Left cardiac atrium (tissue), 4 donors: ENCODE measurements around the gene NUF2. TPM values are rescaled to one million over a fixed set of nuclear protein-coding genes. Genes with fewer than 3 reads are reported as not detected.
"Not testable (repeated sequence)": the region's sequence is repeated elsewhere in the genome, so short reads cannot be mapped to it uniquely, and the experiment has no call there.

ENCODE experiments used
- ATAC-seq, 2 donors: fragments of 200-7000 bp; cut with Tn5 transposase; one replicate each; pipeline ENCODE4 v1.9.1; 2020; ENCODE audit warnings: mild to moderate bottlenecking in 2 of 2, moderate library complexity in 2 of 2
- DNase-seq: peaks from one replicate; pipeline ENCODE4 v3.0.0-alpha.2; 2020
- intact Hi-C, 2 donors: fragments of 100-400 bp; cut with DNase I; formaldehyde crosslinking; loops; one replicate each; pipeline versions ENCODE4 v1.14.1 to v1.15.1; 2022 to 2023
- total RNA-seq, 2 donors: library from RNA; stranded (reverse); fragmentation: NEBNext Ultra II Directional; extraction: Animal tissue kit (Norgen Biotek cat#: 25700); gene quantifications; one replicate each; pipeline ENCODE4 v1.2.1, GENCODE V29; 2021
- donor health status: DM: no; HTN: yes; CAD: no.
- donor health status: DM: no; HTN: yes; CAD: no; lungs with severe emphysema.
- donor health status: DM: yes; HTN: yes; CAD: no.
- donor health status: Dilated cardiomyopathy.

NUF2 gene
- total RNA-seq, 2 donors from 2014 or later: 0.26 to 1.2 TPM

GRCh38 chr1:163320891-163321290, 863 bp upstream of the NUF2 start:
- ATAC-seq (no peak), DNase-seq (no peak)
- intact Hi-C loops: no loop called here

GRCh38 chr1:163323339-163323738, 1.6 kb downstream of the NUF2 start:
- DNase-seq, ATAC-seq, intact Hi-C loops: not testable (repeated sequence)

- intact Hi-C loops: no loop called here
- no peak for ATAC-seq
- no peak for DNase-seq
Observed at GRCh38 chr1:163331116-163331515, 9.4 kb downstream of the NUF2 start.

- DNase-seq (no peak), ATAC-seq (no peak)
- intact Hi-C loops: no loop called here
Observed at GRCh38 chr1:163335216-163335615, 13.5 kb downstream of the NUF2 start.

GRCh38 chr1:163337631-163338030, 15.9 kb downstream of the NUF2 start:
- ATAC-seq: no peak
- no peak for DNase-seq
- intact Hi-C loops: no loop called here

- DNase-seq (no peak), ATAC-seq (no peak)
- intact Hi-C loops: no loop called here
Observed at GRCh38 chr1:163346326-163346870, 24.6 kb downstream of the NUF2 start.

- ATAC-seq (no peak), DNase-seq (no peak)
- intact Hi-C loops: no loop called here
Observed at GRCh38 chr1:163347106-163347505, 25.4 kb downstream of the NUF2 start.

GRCh38 chr1:163351912-163352311, 30.2 kb downstream of the NUF2 start:
- intact Hi-C loops: no loop called here
- DNase-seq (no peak), ATAC-seq (no peak)

GRCh38 chr1:163357378-163357777, 35.6 kb downstream of the NUF2 start:
- no peak for ATAC-seq
- intact Hi-C loops: no loop called here
- no peak for DNase-seq

- intact Hi-C loops, DNase-seq, ATAC-seq: not testable (repeated sequence)
Observed at GRCh38 chr1:163358172-163358571, 36.4 kb downstream of the NUF2 start.

- intact Hi-C loops: loop anchor here in 1 of 2 donors (5.0 kb wide), 1 partner anchor 1711 kb away; no protein-coding TSS in a partner anchor
Observed at GRCh38 chr1:163361123-163361934, 39.6 kb downstream of the NUF2 start.

GRCh38 chr1:163365186-163365585, 43.4 kb downstream of the NUF2 start:
- DNase-seq (no peak), ATAC-seq (no peak)
- intact Hi-C loops: no loop called here

More at GRCh38 chr1:163361123-163361934, 39.6 kb downstream of the NUF2 start:
- ATAC-seq (no peak), DNase-seq (no peak)

- DNase-seq (no peak), ATAC-seq (no peak)
- intact Hi-C loops: no loop called here
Observed at GRCh38 chr1:163366555-163366954, 44.8 kb downstream of the NUF2 start.

- ATAC-seq (no peak), DNase-seq (no peak)
Observed at GRCh38 chr1:163367721-163368120, 46.0 kb downstream of the NUF2 start.

GRCh38 chr1:163372576-163372975, 50.8 kb downstream of the NUF2 start:
- DNase-seq: no peak
- intact Hi-C loops: no loop called here
- no peak for ATAC-seq

More at GRCh38 chr1:163367721-163368120, 46.0 kb downstream of the NUF2 start:
- intact Hi-C loops: no loop called here

GRCh38 chr1:163378554-163378953, 56.8 kb downstream of the NUF2 start:
- ATAC-seq (no peak), DNase-seq (no peak)
- intact Hi-C loops: no loop called here

- no peak for DNase-seq
- ATAC-seq: no peak
- intact Hi-C loops: no loop called here
Observed at GRCh38 chr1:163379801-163380200, 58.0 kb downstream of the NUF2 start.

GRCh38 chr1:163381487-163382184, 59.9 kb downstream of the NUF2 start:
- intact Hi-C loops: no loop called here
- DNase-seq (no peak), ATAC-seq (no peak)

- intact Hi-C loops: no loop called here
- ATAC-seq (no peak), DNase-seq (no peak)
Observed at GRCh38 chr1:163382395-163382794, 60.6 kb downstream of the NUF2 start.

GRCh38 chr1:163387146-163387545, 65.4 kb downstream of the NUF2 start:
- ATAC-seq (no peak), DNase-seq (no peak)
- intact Hi-C loops: no loop called here
